ENCODE data around the gene OR51E1. TPM values are rescaled to one million over a fixed set of nuclear protein-coding genes. Genes with fewer than 3 reads are reported as not detected.

Gene OR51E1
- polyA plus RNA-seq, 1 donor (not counting 4 experiments of a cell fraction or from before 2014, with no cell fraction given): not detected

DNA sequence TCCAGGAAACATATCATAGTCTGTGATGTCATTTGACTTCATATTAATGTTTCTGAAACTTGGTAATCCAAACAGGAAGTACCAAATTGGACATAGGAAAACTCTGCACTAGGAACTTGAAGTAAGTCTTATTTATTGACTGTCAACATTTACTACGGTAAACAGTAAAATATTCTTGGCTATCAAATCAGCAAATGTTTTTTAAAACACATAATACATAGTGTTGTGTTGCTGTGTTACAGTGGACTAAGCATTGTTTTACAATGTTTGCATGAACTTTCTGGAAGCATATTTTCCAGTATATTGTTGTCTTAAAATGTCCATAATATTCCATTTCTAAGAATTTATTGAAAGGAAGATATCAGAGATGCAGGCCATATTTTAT, 56.6 kb downstream of the OR51E1 start:
- Histone ChIP-seq H3K9ac (ENCODE audit: control insufficient read depth, extremely low read depth, insufficient read depth, low read length) (no peak overlapping the region), H3K36me3 (ENCODE audit: control insufficient read depth in 2 of 2, extremely low read depth in 1 of 2, insufficient read depth in 2 of 2, low read length in 2 of 2) (no peaks in the 10 kb centered on the region), H3K9me3 (ENCODE audit: control insufficient read depth, low read depth, low read length) (no peaks in the 10 kb centered on the region), H2AFZ (ENCODE audit: control insufficient read depth, low read length) (no peak overlapping the region), H3K9me1 (ENCODE audit: control insufficient read depth, extremely low read depth, insufficient read depth, low read length) (no peaks in the 10 kb centered on the region), H3K4me1 (ENCODE audit: control insufficient read depth, extremely low read depth, insufficient read depth, low read length) (no peaks in the 10 kb centered on the region), H4K20me1 (ENCODE audit: control insufficient read depth, extremely low read depth, insufficient read depth, low read length) (no peaks in the 10 kb centered on the region), H3K27me3 (ENCODE audit: control insufficient read depth, extremely low read depth, insufficient read depth, low read length) (no peaks in the 10 kb centered on the region), H3K4me3 (ENCODE audit: control insufficient read depth in 2 of 3, extremely low read depth in 1 of 3, insufficient read depth in 2 of 3, low read depth in 1 of 3, low read length in 3 of 3) (no peak overlapping the region), H3K27ac (ENCODE audit: control insufficient read depth, insufficient read depth, low read length) (no peak overlapping the region), H3K79me2 (ENCODE audit: control insufficient read depth, insufficient read depth, low read length) (no peaks in the 10 kb centered on the region), H3K4me2 (ENCODE audit: control insufficient read depth, extremely low read depth, insufficient read depth, low read depth, low read length) (no peak overlapping the region)
- no peak for TF ChIP-seq EZH2 (IDR thresholded peaks at IDR 0.05; ENCODE audit: low read length)
- TF ChIP-seq, protein P1, sequence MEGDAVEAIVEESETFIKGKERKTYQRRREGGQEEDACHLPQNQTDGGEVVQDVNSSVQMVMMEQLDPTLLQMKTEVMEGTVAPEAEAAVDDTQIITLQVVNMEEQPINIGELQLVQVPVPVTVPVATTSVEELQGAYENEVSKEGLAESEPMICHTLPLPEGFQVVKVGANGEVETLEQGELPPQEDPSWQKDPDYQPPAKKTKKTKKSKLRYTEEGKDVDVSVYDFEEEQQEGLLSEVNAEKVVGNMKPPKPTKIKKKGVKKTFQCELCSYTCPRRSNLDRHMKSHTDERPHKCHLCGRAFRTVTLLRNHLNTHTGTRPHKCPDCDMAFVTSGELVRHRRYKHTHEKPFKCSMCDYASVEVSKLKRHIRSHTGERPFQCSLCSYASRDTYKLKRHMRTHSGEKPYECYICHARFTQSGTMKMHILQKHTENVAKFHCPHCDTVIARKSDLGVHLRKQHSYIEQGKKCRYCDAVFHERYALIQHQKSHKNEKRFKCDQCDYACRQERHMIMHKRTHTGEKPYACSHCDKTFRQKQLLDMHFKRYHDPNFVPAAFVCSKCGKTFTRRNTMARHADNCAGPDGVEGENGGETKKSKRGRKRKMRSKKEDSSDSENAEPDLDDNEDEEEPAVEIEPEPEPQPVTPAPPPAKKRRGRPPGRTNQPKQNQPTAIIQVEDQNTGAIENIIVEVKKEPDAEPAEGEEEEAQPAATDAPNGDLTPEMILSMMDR (optimal IDR thresholded peaks at IDR 0.05 in 1 of 3, IDR thresholded peaks at IDR 0.05 in 1 of 3, conservative IDR thresholded peaks at IDR 0.05 in 1 of 3; ENCODE audit: extremely low read depth in 1 of 3, insufficient read depth in 2 of 3, low read length in 3 of 3): no peak
- dilution Hi-C loops (cut with MboI; ENCODE audit: extremely low pct_ligation_motif_present, low sequenced_read_pairs): no loop called here
- DNase-seq (ENCODE audit: low read depth, low spot score) (no peak), FAIRE-seq (no peak)

DNA sequence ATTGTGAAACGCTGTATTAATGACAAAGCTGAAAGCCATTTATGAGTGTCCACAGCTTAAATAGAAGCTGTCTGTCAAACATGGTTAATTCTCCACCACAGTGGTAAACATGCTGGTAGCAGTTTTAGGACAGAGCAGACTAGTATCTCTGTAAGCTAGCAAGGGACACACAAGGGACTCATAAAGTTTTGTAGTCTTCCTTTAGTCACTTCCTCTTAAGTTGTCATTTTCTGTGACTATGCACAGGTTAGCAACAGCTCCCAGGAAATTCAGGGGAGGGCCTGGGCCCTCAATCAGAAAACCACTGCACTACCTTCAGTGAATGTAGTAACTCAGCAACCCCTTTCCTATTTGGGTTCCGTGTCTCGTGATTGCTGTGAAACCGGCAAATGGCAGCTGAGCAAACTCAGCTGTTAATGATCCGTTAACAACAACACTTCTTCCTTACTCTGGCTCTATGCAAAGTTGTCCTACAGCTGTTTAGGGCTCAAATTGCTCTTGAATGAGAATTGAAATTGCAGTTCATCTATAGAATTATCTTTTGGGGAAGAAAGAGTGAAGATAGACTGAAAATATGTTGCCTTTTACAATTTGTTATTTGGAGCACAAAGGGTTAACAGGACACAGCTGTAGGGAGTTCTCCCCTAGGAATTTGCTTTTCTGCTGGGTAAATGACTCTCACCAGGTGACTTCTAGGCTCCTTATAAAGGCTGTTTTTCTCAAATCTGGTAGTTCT, 60.4 kb downstream of the OR51E1 start, which contains the start of gene MMP26:
Gene MMP26 (plus strand): TSS at position 731 of the 736 bp plus-strand sequence.
- no peaks in the 10 kb centered on the region for H3K27me3 ChIP-seq (ENCODE audit: control insufficient read depth, extremely low read depth, insufficient read depth, low read length)
- H3K9me1 ChIP-seq (ENCODE audit: control insufficient read depth, extremely low read depth, insufficient read depth, low read length): no peaks in the 10 kb centered on the region
- H3K9ac ChIP-seq (ENCODE audit: control insufficient read depth, extremely low read depth, insufficient read depth, low read length): no peak within 1 kb of the TSS
- H3K36me3 ChIP-seq (ENCODE audit: control insufficient read depth in 2 of 2, extremely low read depth in 1 of 2, insufficient read depth in 2 of 2, low read length in 2 of 2): no peaks in the 10 kb centered on the region
- H2AFZ ChIP-seq (ENCODE audit: control insufficient read depth, low read length): no peak within 1 kb of the TSS
- FAIRE-seq (no peak), DNase-seq (ENCODE audit: low read depth, low spot score) (no peak)
- H3K27ac ChIP-seq (ENCODE audit: control insufficient read depth, insufficient read depth, low read length): no peak within 1 kb of the TSS
- H3K4me3 ChIP-seq (ENCODE audit: control insufficient read depth in 2 of 3, extremely low read depth in 1 of 3, insufficient read depth in 2 of 3, low read depth in 1 of 3, low read length in 3 of 3): no peak within 1 kb of the TSS
- no peak within 1 kb of the TSS for H3K4me2 ChIP-seq (ENCODE audit: control insufficient read depth, extremely low read depth, insufficient read depth, low read depth, low read length)
- H3K4me1 ChIP-seq (ENCODE audit: control insufficient read depth, extremely low read depth, insufficient read depth, low read length): no peaks in the 10 kb centered on the region
- H3K9me3 ChIP-seq (ENCODE audit: control insufficient read depth, low read depth, low read length): no peaks in the 10 kb centered on the region
- H3K79me2 ChIP-seq (ENCODE audit: control insufficient read depth, insufficient read depth, low read length): no peaks in the 10 kb centered on the region
- dilution Hi-C loops (cut with MboI; ENCODE audit: extremely low pct_ligation_motif_present, low sequenced_read_pairs): no loop called here
- TF ChIP-seq, protein P1 (optimal IDR thresholded peaks at IDR 0.05 in 1 of 3, IDR thresholded peaks at IDR 0.05 in 1 of 3, conservative IDR thresholded peaks at IDR 0.05 in 1 of 3; ENCODE audit: extremely low read depth in 1 of 3, insufficient read depth in 2 of 3, low read length in 3 of 3): no peak
- no peak for TF ChIP-seq EZH2 (IDR thresholded peaks at IDR 0.05; ENCODE audit: low read length)
- H4K20me1 ChIP-seq (ENCODE audit: control insufficient read depth, extremely low read depth, insufficient read depth, low read length): no peaks in the 10 kb centered on the region
